Gastrocnemius medialis (tissue), 4 donors: ENCODE results near the gene FAM185A. TPM values are rescaled to one million over a fixed set of nuclear protein-coding genes. Genes with fewer than 3 reads are reported as not detected.
"Not testable (repeated sequence)": the region's sequence is repeated elsewhere in the genome, so short reads cannot be mapped to it uniquely, and the experiment has no call there.

Experiments
- ATAC-seq, 2 donors: fragments of 150-250 bp; one replicate each; pipeline ENCODE4 v1.9.1; 2016
- DNase-seq, 2 donors: peaks; one replicate each; pipeline ENCODE4 v3.0.0-alpha.2; 2019
- H3K27ac ChIP-seq, 4 donors: fragments of 200-600 bp; sonication (generic); 1 replicate in 1 of 4; 2 replicates in 3 of 4; pipeline ENCODE4 v1.5.1; 2016 to 2018; ENCODE audit warnings: mild to moderate bottlenecking in 2 of 4, moderate library complexity in 1 of 4
- H3K27me3 ChIP-seq, 3 donors: fragments of 200-600 bp; sonication (generic) in 2 of 3; 1 replicate in 1 of 3; 2 replicates in 2 of 3; pipeline versions ENCODE4 v1.5.1 to v1.6.0; 2016 to 2019; ENCODE audit warnings: mild to moderate bottlenecking in 1 of 3, moderate library complexity in 1 of 3
- H3K36me3 ChIP-seq, 2 donors: fragments of 200-600 bp; sonication (generic) in 1 of 2; one replicate each; pipeline ENCODE4 v1.5.1; 2017 to 2018
- H3K4me1 ChIP-seq, 2 donors: fragments of 200-600 bp; sonication (generic) in 1 of 2; one replicate each; pipeline ENCODE4 v1.5.1; 2016 to 2017; ENCODE audit warnings: mild to moderate bottlenecking in 2 of 2
- H3K4me3 ChIP-seq, 4 donors: fragments of 200-600 bp; sonication (generic) in 3 of 4; 1 replicate in 1 of 4; 2 replicates in 3 of 4; pipeline ENCODE4 v1.5.1; 2016 to 2019; ENCODE audit warnings: mild to moderate bottlenecking in 2 of 4
- H3K9me3 ChIP-seq, 3 donors: fragments of 200-600 bp; sonication (generic) in 2 of 3; 1 replicate in 1 of 3; 2 replicates in 2 of 3; pipeline ENCODE4 v1.5.1; 2016 to 2019
- POLR2A ChIP-seq, 2 donors: fragments of 450-650 bp; IDR thresholded peaks; one replicate each; pipeline ENCODE4 v1.6.1; 2017; ENCODE audit warnings: antibody characterized with exemption in 2 of 2, mild to moderate bottlenecking in 2 of 2, moderate library complexity in 2 of 2
- in situ Hi-C, 4 donors: fragments of 200-750 bp; cut with MboI; loops; one replicate each; pipeline versions ENCODE4 v1.15.0 to v1.8.0; 2017; ENCODE audit warnings: low sequenced_read_pairs in 4 of 4
- intact Hi-C: fragments of 100-400 bp; cut with DNase I; formaldehyde crosslinking; loops from one replicate; pipeline ENCODE4 v1.15.1; 2023; ENCODE audit warnings: low total_unique reads
- total RNA-seq, 4 donors: library from RNA; depleted of rRNA; stranded (reverse); fragments of >200 nt; gene quantifications; one replicate each; pipeline versions ENCODE4 v1.1.0 to v1.2.3, GENCODE V29; 2016
- TF ChIP-seq, protein P1 (sequence below), 5 experiments: fragments of 450-650 bp in 3 of 5; fragments of 200-600 bp in 2 of 5; sonication (generic) in 2 of 5; IDR thresholded peaks in 4 of 5; conservative IDR thresholded peaks in 1 of 5; 1 replicate in 4 of 5; 2 replicates in 1 of 5; pipeline ENCODE4 v1.5.1; 2016 to 2019; ENCODE audit warnings: antibody characterized with exemption in 5 of 5, mild to moderate bottlenecking in 3 of 5, moderate library complexity in 3 of 5

FAM185A gene
- total RNA-seq, 4 donors from 2014 or later = 9.9 to 28.0 (median 18.9) TPM

DNA sequence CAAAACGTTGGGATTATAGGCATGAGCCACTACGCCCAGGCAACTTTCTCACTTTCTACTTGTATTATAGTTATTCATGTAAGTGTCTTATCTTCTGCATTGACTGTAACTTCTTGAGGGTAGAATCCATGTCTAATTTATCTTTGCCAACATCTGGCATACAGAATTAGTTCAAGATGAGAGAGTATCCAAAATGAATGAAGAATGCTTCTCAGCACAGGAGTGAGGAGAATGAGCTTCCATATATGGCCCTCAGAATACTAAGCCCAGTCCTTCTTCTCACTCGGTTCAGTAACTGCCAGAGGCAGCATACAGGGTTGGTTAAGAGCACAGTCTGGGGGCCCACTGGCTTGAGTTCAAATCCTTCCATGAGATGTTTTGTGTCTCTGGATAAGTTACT is 89.0 kb downstream of the FAM185A start:
- DNase-seq (no peak), ATAC-seq (no peak)
- intact Hi-C loops = no loop called here

GRCh38 chr7:102838572-102839101 is 89.8 kb downstream of the FAM185A start:
- H3K27me3 ChIP-seq, ATAC-seq, H3K36me3 ChIP-seq, H3K9me3 ChIP-seq, in situ Hi-C loops, intact Hi-C loops, H3K4me3 ChIP-seq, H3K27ac ChIP-seq, DNase-seq: not testable (repeated sequence)
- peaks cover 13 to 17% of the 10 kb centered on the region in 2 donors for H3K4me1 ChIP-seq

More for the DNA sequence above, 89.0 kb downstream of the FAM185A start:
- Histone ChIP-seq H3K4me3 (no peak overlapping the region), H3K4me1 (peaks cover 13 to 17% of the 10 kb centered on the region in 2 donors), H3K36me3 (no peaks in the 10 kb centered on the region), H3K27ac (no peak overlapping the region), H3K27me3 (no peaks in the 10 kb centered on the region), H3K9me3 (no peaks in the 10 kb centered on the region)
- in situ Hi-C loops = no loop called here
- no peak for TF ChIP-seq POLR2A (IDR thresholded peaks at IDR 0.05)
- TF ChIP-seq, protein P1, sequence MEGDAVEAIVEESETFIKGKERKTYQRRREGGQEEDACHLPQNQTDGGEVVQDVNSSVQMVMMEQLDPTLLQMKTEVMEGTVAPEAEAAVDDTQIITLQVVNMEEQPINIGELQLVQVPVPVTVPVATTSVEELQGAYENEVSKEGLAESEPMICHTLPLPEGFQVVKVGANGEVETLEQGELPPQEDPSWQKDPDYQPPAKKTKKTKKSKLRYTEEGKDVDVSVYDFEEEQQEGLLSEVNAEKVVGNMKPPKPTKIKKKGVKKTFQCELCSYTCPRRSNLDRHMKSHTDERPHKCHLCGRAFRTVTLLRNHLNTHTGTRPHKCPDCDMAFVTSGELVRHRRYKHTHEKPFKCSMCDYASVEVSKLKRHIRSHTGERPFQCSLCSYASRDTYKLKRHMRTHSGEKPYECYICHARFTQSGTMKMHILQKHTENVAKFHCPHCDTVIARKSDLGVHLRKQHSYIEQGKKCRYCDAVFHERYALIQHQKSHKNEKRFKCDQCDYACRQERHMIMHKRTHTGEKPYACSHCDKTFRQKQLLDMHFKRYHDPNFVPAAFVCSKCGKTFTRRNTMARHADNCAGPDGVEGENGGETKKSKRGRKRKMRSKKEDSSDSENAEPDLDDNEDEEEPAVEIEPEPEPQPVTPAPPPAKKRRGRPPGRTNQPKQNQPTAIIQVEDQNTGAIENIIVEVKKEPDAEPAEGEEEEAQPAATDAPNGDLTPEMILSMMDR (IDR thresholded peaks at IDR 0.05 in 4 of 5, conservative IDR thresholded peaks at IDR 0.05 in 1 of 5) = no peak

DNA sequence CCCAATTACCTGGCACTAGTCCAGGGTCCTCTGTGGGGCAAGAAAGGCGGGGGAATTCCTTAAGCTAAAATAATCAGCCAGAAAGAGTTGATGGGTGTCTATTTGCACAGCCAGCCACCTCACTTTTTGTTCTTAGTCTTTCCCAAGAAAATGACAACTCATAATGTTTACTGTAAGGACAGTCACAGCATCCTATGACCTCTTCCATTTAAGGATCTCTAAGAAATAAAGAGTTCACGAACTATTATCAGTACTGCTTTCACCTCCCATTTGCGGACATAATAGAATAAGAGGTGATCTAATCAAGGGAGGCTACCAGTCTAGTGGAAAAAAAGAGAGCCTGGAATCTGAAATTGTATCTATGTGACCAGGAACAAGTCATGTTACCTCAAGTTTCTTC is 91.6 kb downstream of the FAM185A start:
- H3K27ac ChIP-seq = no peak overlapping the region
- in situ Hi-C loops = no loop called here
- intact Hi-C loops = no loop called here
- TF ChIP-seq POLR2A (IDR thresholded peaks at IDR 0.05) = no peak
- TF ChIP-seq, protein P1 (IDR thresholded peaks at IDR 0.05 in 4 of 5, conservative IDR thresholded peaks at IDR 0.05 in 1 of 5) = no peak
- H3K36me3 ChIP-seq = no peaks in the 10 kb centered on the region
- DNase-seq (no peak), ATAC-seq (no peak)
- H3K9me3 ChIP-seq = no peaks in the 10 kb centered on the region
- no peaks in the 10 kb centered on the region for H3K27me3 ChIP-seq
- no peak overlapping the region for H3K4me3 ChIP-seq
- H3K4me1 ChIP-seq = peaks cover 13 to 17% of the 10 kb centered on the region in 2 donors

DNA sequence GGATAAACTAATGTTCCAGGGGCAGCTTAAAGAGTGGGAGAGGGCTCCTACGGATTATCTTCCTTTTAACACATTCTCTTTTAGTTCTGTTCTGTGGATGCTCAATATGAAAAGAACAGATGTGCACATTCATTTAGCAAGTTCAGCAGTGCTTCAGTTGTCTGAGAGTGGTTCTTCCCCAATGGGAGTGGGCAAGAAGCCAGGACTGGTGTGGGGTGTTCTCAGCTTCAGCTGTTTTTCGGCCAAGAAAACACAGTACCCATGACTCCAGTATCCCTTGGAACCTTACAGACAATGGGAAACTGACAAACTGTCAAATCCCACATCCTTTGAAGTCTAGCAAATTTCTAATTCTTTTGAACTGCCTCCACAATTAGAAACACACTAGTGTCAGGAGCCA is 92.5 kb downstream of the FAM185A start:
- H3K27me3 ChIP-seq = no peaks in the 10 kb centered on the region
- intact Hi-C loops (no loop called here), in situ Hi-C loops (no loop called here)
- H3K9me3 ChIP-seq = no peaks in the 10 kb centered on the region
- H3K4me1 ChIP-seq = peaks cover 10 to 13% of the 10 kb centered on the region in 2 donors
- DNase-seq (no peak), ATAC-seq (no peak)
- H3K27ac ChIP-seq = no peak overlapping the region
- no peaks in the 10 kb centered on the region for H3K36me3 ChIP-seq
- H3K4me3 ChIP-seq = no peak overlapping the region
- TF ChIP-seq POLR2A (IDR thresholded peaks at IDR 0.05) = no peak
- TF ChIP-seq, protein P1 (IDR thresholded peaks at IDR 0.05 in 4 of 5, conservative IDR thresholded peaks at IDR 0.05 in 1 of 5) = no peak

DNA sequence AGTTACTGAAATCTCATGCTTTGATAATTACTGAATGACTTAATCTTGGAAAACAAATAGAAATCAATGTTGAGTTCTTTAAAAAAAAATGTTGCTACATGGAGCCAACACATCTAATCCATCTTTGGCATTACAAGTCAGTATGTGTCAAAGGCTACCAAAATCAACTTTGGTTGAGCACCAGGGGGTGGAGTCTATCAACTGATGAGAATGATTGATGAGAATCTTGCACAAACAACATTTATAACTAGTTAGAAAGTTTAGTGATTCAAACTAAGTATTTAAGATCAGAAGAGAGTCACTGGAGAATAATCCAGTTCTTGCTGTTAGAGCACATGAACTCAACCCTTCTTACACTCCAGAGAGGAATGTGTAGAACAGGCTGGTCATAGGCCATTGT is 93.5 kb downstream of the FAM185A start:
- in situ Hi-C loops = no loop called here
- peaks cover 0 to 3% of the 10 kb centered on the region in 2 donors for H3K4me1 ChIP-seq
- H3K4me3 ChIP-seq = no peak overlapping the region
- DNase-seq (no peak), ATAC-seq (no peak)
- no peak overlapping the region for H3K27ac ChIP-seq
- H3K27me3 ChIP-seq = no peaks in the 10 kb centered on the region
- H3K36me3 ChIP-seq = no peaks in the 10 kb centered on the region
- TF ChIP-seq, protein P1 (IDR thresholded peaks at IDR 0.05 in 4 of 5, conservative IDR thresholded peaks at IDR 0.05 in 1 of 5) = no peak
- intact Hi-C loops = no loop called here
- H3K9me3 ChIP-seq = no peaks in the 10 kb centered on the region
